Activated CD8-positive, alpha-beta memory T cell treated with anti-CD3 and anti-CD28 coated beads, Interleukin-2, amount 50 U/mL, for 1 hour (primary cell): ENCODE measurements around the gene SORD.
"Not testable (repeated sequence)": the region's sequence is repeated elsewhere in the genome, so short reads cannot be mapped to it uniquely, and the experiment has no call there.

Experiments
- DNase-seq: peaks from one replicate; pipeline ENCODE4 v3.0.0-alpha.2; 2020; ENCODE audit errors: extremely low read depth

Gene SORD

DNA sequence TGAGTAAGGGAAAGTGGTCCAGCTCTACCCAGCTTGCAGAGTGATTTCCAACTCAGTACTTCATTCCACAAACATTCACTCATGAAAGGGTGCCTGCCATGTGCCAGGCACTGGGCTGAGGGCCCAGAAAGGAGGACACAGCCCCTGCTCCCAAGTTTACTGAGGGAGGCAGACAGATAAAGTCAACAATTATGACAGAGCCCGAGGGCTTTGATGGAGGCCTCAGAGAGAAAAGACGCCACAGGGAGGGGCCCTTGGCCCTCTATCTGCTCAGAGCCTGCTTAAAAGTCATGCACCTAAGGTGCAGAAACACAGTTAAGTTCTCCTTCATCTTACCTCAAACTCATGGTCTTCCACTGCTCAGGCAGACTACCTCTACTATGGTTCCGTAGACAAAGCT lies 1.7 kb downstream of the SORD start:
- DNase-seq, result not testable (repeated sequence)

DNA sequence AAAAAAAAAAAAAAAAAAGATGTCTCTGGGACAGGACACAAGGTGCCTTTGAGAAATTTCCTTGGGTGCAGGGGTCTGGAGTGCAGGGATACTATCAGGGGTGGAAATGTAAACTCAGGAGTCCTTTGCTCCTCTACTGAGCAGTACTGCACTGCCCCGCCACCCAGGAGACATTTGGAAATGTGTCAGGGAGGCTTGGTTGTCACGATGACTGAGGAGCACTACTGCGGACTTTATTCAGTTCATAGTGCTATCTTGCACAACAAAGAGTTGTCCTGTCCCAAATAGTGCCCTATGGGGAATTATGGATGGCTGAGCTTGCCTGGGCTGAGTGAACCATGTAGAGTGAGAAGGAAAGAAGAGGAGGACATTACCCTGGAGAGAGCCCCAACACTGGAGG lies 2.6 kb downstream of the SORD start:
- DNase-seq, result not testable (repeated sequence)

DNA sequence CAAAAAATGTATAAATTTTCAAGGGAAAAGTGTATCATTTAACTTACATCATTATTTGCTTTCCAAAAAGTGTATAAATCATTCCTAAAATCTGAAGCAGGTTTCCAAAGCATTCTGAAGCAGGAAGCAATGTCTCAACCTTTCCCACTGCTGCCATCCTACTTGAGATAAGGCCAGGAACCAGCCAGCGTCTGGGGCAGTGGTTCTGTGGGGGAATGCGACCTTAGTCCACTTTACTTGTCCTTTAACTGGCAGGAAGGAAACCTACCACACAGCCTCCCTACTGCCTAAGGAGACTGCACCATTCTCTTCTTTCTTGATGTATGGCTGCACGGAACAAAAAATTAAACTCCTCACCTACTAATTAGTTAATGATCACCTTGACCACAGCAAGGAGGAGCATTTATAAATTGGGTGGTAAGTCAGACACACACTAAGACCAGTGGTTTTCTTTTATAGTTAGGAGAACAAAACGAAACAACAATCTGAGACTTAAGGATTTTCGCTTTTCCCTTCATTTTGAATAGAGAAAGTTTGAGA lies 3.7 kb downstream of the SORD start:
- DNase-seq, result no peak

DNA sequence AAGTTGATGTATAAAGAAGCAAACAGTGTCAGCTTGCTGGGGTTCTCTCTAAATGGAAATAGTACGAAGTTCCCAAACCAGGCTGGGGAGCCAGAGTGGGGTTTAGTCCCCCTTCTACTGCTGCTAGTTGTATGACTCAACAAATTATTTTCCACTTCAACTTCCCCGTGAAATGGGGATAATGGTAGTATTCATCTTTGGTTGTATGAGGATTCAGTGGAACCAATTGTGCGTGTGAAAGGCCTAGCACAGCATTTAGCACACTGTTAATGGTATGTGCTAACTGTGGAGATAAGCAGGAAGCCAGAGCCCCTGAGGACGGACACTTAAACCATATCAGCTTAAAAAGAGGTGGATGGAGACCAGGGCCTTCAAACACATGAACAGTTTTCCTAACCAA lies 4.2 kb downstream of the SORD start:
- DNase-seq, result no peak

DNA sequence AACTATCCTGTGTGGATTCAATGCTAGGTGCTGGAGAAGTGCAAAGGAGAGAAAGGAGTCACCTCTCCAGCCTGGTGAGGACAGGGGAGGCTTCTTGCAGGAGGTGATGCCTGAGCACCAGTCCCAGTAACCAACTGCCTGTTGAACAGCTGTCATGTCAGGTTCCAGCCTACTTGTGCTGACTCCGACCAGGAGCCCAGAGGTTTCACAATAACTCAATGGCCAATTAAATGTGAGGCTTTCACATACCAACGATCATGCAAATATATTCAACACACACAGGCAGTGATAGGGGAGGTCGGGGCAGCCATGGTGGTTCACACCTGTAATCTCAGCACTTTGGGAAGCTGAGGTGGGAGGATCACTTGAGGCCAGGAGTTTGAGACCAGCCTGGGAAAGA lies 7.7 kb downstream of the SORD start:
- no peak for DNase-seq

DNA sequence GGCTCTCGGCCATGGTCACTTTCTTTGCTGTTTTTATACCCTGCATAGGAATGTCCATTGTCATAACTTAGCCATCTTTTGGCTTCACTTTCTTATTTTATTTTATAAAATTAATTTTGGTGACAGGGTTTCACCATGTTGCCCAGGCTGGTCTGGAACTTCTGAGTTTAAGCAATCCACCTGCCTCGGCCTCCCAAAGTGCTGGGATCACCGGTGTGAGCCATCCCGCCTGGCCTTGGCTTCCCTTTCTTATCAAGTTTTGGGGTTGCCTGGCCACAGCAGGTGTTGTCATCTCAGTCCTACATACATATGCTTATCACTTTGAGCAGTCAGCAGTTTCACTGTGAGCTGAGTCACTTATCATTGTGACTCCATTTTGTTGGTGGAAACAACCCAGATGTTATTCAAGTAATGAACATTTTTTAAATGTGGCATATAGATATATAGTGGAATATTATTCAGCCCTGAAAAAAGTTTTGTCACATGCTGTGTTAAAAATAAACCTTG lies 8.6 kb downstream of the SORD start:
- not testable (repeated sequence) for DNase-seq

DNA sequence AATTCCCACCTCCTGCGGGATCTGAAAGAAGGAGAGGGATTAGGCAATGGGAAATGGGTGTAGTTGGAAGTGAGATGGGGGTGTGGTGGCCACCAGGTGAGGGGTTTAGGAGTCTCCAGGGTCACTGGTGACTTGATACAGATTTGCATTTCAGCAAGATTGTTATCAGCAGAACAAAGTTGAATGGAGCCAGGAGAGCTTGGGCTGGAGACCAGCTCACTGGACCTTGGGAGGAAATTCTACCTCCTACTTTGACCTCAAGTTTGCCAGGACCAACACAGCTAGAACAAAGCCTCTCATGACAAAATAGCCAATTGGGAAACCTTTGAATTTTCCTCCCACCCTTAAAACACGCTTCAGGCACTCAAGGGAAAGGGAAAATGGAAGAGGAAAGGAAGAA lies 9.5 kb downstream of the SORD start:
- DNase-seq, result not testable (repeated sequence)

DNA sequence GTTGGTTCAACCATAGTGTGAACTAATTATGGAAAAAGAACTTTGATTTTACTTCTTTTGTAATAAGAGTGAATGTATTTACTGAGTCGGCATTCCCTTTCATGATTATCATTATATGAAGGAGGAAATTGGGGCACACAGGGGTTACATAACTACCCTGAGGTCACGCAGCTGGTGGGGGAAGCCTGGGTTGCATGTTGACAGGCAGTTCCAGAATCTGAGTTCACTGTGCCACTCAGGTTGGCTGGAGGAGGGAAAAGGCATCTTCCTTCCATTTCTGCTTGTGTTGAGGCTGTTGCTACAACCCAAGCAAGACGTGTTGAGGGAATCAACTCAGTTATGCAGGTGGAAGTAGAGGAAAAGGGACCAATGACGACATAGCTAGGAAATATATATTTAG lies 11.1 kb downstream of the SORD start:
- DNase-seq, result not testable (repeated sequence)

DNA sequence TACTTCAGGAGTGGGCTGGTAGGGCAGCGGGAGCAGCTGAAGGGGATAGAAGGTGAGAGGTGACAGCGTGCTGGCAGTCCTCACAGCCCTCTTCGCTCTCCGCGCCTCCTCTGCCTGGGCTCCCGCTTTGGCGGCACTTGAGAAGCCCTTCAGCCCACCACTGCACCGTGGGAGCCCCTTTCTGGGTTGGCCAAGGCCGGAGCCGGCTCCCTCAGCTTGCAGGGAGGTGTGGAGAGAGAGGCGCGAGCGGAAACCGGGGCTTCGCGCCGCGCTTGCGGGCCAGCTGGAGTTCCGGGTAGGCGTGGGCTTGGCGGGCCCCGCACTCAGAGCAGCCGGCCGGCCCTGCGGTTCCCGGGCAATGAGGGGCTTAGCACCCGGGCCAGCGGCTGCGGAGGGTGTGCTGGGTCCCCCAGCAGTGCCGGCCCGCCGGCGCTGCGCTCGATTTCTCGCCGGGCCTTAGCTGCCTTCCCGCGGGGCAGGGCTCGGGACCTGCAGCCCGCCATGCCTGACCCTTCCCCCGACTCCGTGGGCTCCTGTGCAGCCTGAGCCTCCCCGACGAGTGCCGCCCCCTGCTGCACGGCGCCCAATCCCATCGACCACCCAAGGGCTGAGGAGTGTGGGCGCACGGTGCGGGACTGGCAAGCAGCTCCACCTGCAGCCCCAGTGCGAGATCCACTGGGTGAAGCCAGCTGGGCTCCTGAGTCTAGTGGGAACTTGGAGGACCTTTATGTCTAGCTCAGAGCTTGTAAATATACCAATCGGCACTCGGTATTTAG lies 11.8 kb downstream of the SORD start:
- not testable (repeated sequence) for DNase-seq

DNA sequence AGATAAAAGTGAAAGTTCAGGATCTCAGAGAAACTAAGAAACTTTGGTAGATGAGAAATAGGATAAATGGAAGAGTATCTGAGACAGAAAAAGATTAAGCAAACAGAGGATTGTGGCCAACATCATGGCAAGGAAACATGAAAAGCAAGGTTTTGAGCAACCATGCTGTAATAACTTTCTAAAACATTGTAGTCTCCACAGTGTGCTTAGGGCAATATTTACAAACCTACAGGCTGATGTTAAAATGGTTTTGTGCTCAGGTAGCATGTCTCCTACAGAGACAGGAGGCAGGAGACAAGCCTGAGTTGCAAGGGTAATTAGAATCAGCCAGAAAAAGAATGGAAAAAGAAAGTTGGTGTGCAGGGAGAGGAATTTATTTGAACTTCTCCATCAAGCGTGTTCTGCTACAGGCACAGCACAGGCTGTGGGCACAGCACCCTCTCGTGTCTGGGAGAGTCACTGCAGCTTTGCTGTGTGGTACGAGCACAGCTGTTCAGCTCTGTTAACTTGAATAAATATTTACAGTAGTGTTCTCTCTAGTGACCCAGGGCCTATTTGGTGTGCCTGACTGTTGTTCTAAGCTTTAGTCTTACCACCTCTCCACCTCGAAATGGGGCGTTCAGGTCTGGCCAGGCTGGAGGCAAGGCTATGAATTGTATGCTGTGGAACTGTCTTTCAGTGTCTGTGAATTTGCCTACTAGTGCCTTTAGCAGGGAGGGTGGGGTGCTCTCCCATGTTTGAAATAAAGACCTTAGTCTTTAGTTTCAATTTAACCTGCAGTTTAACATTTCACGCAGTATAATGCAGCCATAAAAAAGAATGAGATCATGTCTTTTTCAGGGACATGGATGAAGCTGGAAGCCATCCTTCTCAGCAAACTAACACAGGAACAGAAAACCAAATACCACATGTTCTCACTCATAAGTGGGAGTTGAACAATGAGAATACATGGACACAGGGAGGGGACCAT lies 14.1 kb downstream of the SORD start:
- DNase-seq, result peak; percentile 25

DNA sequence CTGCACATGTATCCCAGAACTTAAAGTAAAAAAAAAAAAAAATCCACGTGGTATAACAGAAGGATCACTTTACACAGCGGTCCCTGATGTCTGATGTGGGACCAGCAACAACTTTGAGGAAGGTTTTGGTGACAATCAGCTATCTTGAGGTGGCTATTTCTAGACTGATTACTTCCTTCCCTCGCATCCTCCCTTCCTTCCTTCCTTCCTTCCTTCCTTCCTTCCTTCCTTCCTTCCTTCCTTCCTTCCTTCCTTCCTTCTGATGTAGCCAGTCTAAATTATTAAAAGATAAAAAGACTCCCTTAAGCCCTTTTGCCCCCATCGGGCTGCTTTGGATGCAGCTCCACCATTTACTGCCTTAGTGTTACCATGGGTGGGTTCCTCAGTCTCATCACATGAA lies 14.9 kb downstream of the SORD start:
- no peak for DNase-seq

DNA sequence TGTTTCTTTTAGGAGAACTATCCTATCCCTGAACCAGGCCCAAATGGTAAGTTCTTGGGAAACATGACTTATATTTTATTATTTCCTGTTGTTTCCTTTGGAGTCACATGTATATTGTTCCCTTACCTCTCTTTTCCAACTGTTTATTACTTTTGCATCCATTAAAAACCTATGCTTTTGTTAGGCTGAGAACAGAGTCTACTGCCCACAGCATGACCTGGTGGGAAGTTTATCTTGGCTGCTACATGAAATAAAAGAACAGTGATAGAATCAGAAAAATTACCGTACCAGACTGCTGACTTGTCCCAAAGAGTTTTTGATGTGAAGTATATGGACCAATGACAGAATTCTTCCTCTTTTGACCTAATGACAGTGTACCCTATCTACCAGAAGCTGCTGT lies 17.4 kb downstream of the SORD start:
- DNase-seq, result not testable (repeated sequence)

DNA sequence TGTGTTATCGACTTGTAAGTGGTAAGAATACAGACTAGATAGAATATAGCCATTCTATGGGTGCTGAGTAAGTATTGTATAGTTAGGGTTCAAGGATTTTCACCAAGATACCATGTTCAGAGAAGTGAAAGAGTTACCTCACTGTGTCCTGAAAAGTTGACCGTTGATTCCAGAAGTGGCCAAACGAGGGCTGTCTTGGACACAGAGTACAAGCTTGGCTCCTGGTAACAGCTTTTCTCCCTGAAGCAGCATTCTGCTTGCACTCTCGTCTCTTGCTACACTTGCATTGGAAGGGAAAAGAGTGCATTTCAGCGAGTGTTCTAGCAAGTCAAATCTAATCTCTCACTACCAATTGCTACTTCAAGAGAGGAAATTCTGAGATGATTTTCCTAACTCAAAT lies 18.5 kb downstream of the SORD start:
- not testable (repeated sequence) for DNase-seq

DNA sequence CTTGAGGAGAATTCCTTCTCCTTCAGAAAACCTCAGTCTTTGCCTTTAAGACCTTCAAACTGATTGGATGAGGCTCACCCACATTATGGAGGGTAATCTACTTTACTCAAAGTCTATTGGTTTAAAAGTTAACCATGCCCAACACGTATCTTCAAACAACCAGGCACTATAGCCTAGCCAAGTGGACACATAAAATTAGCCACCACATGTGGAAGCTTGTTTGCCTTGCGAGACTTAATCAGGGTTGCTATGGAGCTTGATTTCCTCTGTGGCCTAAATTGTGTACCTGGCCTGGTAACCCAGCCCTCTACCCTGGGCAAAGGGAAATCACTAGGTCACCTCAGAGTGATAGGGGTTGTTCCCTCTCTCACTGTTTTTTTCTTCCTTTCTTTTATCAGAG lies 19.9 kb downstream of the SORD start:
- DNase-seq, result not testable (repeated sequence)

DNA sequence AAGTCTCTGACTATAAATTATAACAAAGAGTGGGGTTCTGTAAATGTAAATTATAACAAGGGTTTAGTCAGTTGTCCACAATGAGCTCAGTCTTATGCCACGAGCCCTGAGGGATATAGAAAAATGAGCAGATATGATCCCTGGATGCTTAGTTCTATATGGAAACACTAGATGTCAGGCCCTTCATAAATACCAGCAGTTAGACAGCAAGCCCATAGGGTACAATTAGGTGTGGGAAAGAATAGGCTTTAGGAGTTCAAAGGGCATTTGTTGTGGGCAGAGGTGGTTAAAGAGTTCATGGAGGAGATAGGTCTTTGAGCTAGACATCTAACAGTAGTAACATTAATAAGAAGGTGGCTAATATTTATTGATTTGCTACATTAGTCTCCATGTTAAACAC lies 21.3 kb downstream of the SORD start:
- not testable (repeated sequence) for DNase-seq

DNA sequence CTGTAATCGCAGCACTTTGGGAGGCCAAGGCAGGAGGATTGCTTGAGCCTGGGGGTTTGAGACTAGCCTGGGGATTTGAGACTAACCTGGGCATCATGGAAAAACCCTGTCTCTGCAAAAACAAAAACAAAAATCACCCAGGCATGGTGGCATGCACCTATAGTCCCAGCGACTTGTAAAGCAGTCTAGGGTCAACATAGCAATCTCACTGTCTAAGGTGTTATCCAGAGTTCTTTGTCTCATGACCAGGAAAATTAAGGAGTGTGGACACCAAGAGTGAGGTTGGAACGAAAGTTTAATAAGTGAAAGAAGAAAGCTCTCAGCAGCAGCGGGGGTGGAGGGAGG lies 25.4 kb downstream of the SORD start:
- DNase-seq, result not testable (repeated sequence)

DNA sequence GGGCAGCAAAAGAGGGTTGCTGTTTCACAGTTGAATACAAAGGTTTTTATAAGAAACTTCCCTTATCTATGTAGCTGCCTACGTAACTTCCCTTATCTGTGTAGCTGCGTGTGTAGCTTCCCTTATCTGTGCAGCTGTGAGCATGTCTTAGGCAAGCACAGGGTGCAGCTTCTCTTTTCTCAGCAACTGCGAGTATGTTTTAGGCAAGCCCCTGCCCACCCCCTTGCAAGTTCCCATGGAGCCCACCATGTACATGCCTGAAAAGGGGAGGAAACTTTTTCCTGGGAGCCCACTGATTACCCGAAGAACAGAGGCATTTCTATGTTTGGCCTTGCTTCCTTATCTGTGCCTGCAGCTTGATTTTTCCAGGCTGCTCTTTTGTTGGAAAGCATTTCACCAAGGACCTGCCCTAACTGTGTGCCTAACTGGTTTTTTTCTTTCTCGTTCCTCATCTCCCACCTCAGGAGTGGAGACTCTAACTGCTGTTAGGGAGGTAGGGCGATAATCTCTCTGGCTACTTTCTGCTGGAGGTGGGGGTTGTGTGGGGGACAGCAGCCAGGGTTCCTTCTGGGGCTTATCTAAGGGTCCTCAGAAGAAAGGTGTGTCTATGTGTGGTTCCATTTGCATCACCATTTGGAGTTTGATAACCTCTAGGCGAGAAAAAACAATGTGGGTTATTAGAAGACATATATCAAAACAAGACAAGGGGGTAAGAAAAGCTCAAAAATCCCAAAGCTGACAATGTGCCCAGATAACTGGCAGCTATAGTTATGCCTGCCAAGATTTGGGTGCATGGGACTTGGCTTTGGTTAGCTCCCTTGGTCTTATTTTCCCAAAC lies 26.0 kb downstream of the SORD start:
- DNase-seq, result no peak

DNA sequence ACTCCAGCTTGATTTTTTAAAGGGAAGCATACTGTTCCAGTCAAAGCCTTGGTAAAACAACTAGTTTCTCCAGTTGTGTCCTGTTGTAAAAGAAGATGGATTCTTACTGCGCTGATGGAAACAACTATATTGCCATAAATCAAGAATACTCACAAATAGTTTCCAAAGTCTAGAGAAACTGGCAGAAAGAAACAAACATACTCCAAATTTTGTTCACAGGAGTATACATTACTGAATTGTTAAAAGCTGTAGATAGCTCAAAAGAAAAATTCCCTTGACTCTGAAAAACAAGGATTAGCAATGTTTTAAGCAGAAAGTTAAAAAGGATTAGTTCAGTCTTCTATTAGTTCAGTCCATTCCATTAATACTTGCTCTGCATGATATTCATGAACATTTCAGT lies 27.6 kb downstream of the SORD start:
- DNase-seq, result no peak

DNA sequence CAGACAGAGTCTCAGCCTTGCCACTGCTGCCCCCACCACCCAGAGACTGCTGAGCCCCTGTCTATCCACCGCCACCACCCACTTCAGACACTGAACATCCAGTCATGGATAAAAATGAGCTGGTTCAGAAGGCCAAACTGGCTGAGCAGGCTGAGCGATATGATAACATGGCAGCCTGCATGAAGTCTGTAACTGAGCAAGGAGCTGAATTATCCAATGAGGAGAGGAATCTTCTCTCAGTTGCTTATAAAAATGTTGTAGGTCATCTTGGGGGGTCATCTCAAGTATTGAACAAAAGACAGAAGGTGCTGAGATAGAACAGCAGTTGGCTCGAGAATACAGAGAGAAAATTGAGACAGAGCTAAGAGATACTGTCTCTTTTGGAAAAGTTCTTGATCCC lies 29.7 kb downstream of the SORD start:
- DNase-seq, result not testable (repeated sequence)

DNA sequence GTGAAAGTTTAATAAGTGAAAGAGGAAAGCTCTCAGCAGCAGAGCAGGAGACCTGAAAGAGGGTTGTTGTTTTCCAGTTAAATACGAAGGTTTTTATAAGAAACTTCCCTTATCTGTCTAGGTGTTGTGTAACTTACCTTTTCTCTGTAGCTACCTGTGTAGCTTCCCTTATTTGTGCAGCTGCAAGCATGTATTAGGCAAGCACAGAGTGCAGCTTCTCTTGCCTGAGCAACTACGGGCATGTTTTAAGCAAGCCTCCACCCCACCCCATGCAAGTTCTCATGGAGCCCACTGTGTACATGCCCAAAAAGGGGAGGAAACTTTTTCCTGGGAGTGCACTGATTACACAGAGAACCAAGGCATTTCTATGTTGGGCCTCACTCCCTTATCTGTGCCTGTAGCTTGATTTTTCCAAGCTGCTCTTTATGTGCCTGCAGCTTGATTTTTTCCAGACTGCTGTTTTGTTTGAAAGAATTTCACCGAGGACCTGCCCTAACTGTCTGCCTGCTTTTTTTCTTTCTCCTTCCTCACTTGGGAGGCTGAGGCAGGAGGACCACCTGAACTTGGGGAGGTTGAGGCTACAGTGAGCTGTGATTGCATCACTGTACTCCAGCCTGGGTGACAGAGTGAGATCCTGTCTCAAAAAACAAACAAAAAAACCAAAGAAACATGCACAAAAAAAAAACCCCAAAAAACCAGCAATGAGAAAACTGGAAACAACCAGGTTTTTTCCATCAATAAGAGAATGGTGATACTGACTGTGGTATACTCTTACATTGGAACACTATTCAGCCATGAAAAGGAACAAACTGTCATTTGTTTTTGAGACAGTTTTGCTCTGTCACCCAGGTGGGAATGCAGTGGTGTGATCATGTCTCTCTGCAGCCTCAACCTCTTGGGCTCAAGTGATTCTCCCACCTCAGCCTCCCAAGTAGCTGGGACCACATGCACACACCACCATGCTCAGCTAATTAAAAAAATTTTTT lies 36.0 kb downstream of the SORD start:
- not testable (repeated sequence) for DNase-seq
